ENCODE measurements around the gene FABP1.

The FABP1 gene
- total RNA-seq: 0 reads per million in 4 experiments

DNA sequence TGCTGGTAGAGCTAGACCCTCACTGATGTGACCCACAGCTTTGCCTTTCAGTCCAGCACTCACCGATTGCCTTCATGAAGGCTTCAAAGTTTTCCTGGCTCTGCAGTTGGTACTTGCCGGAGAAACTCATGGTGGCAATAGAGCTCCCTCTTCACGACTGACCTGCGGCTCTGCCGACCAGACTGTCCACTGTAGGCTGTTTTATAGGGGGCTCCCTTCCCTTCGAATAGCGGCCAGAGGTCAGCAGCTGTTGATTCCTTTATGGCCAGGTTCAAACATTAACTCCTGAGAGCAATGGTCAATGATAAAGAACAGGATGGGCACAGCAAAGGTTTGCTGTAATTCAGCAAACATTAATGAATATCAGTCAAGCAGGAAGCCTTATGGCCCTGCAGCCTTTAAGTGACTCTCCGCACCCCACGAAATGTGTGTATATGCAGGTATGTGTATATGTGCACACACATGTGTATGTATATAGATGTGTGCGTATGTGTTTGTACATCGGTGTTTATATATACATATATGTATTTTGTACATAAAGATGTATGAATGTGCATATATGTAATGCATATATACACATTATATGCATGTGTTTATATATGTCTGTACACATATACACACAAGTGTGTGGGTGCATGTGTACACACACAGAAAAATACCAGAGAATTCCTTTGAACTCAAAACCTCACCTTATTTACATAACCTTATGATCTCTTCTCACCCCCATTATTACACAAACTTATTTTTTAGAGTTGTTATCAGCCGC, at the start of gene FABP1:
Gene FABP1, minus strand, starts transcription at position 175 of the 766 bp plus-strand sequence. Its CDS starts 45 bp downstream, at position 130.
- DNase-seq: no peak

GRCh38 chr2:88177556-88177955, 49.7 kb upstream of the FABP1 start:
- DNase-seq: no peak

- no peak for DNase-seq
Measured at GRCh38 chr2:88176352-88176984, 48.6 kb upstream of the FABP1 start.

DNA sequence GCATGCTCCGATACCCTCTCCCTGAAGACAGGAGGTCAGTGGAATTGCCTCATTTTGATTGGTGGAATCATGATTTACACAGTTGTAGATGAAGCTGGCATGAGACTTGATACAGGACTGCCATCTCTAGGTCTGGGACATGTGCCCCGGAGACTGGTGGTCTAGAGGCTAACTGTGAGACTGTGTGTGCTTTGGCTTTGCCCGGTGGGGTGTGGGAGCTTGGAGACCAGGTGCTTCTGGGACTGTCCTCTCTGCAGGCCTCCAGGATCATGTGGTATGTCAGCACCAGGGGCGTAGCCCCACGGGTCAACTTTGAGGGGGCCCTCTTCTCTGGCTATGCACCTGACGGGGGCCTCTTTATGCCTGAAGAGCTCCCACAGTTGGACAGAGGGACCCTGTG, 45.0 kb upstream of the FABP1 start:
- no peak for DNase-seq

DNA sequence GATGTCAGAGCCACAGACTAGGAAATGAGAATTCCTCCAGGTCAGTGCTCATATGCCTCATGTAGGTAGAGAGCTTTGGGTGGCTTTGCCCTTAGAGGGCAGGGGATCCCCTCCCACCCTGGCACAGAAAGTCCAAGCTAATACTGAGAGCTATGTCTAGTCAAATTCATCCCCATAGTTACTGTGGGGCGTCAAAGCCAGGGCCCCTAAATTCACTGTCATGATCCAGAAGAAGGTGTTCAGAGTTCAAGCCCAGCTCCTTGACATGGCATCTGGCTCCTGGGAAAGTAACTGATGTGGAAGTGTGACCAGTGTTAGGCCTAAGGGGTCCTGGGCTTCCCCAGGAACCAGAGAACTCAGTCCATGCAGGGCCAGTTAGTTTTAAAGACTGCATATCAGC, 44.1 kb upstream of the FABP1 start:
- DNase-seq: no peak

DNA sequence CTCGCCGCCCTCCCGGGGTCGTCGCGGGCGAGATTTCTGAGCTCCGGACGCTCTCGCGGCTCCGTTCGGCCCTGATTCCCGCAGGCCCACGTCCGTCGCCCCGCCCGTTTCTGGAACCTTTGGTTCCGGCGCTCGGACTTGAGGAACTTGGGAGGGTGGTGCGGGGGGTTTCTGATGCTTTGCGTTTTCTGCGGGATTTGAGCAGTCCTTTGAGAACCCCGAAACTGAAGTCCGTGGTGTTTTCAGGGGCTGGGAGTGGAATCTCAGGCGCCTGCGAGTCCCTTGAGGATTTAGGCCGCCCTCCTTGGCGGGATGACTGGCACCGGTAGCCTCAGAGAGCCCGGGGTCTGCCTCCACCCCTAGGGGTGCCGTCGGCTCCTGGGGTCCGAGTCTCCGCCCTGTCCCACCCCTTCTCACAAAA, 42.6 kb upstream of the FABP1 start:
- DNase-seq: no peak

GRCh38 chr2:88168386-88168785, 40.5 kb upstream of the FABP1 start:
- DNase-seq: no peak

DNA sequence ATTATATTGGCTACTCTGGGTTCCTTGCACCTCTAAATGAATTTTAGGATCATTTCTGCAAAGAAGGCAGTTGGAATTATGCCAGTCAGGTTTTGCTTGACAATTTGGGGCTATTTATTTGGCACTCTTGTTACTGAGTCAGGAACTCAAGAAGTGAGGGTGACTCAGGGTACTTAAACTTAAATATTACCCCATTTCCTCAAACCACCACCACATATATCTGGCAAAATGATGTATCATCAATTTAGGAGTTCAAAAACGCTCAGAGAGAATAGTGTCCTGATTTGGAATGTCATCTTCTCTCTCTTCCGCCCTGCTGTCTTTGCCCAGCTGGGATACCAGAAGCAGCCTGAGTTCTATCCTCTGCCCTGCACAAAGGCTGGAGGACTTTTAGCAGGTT, 39.9 kb upstream of the FABP1 start:
- DNase-seq: no peak

DNA sequence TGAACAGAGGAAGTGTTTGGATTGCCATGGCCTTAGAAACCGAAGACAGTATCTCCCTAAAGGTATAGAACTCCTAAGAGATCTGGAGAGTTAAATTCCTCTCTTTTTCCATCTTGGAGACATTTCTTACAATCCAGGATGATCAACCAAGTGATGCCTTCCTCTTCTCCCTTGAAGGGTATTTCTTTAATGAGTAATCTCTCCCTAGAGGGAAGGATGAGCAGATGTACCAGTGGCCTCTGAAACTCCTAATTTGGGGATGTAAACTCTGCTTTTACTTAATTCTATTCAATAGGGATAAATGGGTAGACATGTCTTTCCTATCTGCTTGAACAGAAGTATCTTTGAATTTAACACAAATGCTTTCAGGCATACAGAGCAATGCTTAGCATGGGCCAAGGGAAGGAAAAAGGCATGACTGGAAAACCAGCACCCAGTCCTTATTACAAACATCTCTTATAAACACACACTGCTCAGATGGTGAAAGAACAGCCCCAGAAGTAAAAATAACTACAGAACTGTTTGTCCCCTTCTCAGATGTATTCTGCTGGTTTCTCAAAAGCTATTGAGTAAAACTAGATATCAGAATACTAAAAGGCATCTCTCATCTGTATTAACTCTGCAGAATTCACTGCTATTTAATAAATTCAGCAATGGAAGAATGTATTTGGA, 37.6 kb upstream of the FABP1 start:
- no peak for DNase-seq

GRCh38 chr2:88161446-88162244, 33.8 kb upstream of the FABP1 start:
- DNase-seq: no peak

DNA sequence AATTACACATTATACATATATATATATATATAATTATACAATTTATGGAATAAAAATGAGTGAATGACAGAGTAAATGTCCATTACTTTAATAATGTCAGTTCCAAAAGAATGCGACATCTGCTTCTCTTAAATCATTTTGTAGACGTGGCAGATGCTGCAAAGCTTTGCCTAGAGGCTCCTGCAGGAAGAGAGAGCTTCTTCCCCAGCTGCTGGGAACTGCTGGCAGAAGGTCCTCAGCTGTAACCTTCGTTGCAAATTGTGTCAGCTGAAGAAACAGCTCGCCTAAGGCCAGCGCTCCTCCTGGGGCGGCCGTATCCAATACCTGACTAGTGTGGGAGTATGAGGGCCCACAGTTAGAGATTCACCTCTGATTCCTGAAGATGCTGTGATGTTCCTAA, 32.7 kb upstream of the FABP1 start:
- DNase-seq: no peak

- DNase-seq: peak; percentile 35
Measured at GRCh38 chr2:88159955-88160415, 32.1 kb upstream of the FABP1 start.

DNA sequence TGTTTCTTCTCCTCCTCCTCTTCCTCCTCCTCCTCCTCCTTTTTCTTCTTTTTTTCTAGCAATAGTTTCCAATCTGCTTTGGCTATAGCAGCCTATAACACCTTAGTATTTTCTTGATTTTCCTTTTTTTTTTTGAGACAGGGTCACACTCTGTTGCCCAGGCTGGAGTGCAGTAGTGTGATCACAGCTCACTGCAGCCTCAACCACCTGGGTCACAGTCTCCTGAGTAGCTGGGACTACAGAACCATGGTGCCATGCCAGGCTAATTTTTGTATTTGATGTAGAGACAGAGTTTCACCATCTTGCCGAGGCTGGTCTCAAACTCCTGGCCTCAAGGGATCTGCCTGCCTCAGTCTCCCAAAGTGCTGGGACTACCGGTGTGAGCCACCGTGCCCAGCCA, 31.6 kb upstream of the FABP1 start:
- no peak for DNase-seq

DNA sequence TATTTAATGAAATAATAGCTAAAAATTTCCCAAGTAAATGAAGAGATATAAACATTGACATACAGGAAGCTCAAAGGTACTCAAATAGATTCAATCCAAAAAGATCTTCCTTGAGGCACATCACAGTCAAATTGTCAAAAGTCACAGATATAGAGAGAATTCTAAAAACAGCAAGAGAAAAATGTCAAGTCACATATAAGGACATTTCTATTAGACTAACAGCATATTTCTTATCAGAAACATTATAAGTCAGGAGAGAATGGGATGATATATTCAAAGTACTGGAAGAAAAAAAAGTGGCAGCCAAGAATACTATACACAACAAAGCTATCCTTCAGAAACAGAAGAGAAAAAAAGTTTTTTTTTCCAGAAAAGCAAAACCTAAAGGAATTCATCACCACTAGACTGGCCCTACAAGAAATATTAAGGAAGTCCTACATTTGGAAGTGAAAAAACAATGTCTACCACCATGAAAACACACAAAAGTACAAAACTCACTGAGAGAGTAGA, 21.1 kb upstream of the FABP1 start:
- no peak for DNase-seq

DNA sequence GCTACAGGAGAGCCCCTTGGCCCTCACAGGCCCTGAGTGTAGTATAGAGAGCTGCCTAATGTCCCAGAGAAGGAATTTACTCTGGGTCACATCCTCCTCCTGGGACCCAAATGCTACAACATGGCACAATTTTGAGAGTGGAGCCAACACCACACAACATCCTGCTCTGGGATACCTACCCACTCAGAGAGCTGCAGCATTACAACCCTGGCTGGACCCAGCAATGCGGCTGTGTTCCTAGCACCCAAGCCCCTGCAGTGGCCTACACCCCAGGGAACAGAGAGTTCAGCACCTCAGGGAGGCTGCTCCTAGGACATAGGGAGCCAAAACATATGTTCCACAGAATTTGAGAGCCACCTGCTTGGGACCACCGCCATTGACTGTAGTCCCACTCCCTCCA, 19.3 kb upstream of the FABP1 start:
- no peak for DNase-seq

DNA sequence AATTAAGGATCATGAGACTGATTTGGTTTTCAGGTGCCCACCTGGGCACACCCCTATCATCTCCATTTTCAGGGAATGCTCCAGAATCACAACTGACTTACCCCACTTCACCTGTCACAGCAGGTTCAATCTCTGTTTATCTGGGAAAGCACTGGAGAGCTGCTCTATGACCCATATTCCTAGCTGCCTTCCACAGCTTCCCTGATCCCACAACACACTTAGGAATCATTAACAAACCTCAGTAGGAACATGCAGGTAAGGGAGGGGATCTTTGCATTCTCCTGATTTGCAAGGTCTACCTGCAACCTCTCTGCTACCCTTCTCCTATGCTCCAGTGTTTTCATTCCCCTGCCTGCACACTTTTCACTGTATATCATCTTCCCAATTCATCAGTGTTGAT, 18.7 kb upstream of the FABP1 start:
- DNase-seq: no peak

- DNase-seq: no peak
Measured at GRCh38 chr2:88144914-88145497, 17.1 kb upstream of the FABP1 start.

DNA sequence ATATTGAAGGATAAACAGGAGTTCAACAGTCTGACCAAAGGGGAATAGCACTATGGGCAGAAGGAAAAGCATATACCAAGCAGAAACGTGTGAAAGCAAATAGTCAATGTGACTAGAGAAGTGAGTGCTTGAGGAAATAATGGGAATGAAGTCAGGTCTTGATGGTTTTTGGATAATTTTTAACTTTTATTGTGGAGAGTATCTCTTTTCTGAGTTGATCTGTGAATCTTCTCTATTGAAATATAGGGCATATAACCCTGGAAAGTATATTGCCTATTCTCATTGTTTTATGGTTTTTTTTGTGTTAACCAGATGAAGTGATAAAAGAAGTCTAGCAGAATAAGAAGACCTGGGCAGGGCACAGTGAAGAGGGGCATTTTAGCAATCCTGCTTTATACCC, 16.4 kb upstream of the FABP1 start:
- DNase-seq: no peak

DNA sequence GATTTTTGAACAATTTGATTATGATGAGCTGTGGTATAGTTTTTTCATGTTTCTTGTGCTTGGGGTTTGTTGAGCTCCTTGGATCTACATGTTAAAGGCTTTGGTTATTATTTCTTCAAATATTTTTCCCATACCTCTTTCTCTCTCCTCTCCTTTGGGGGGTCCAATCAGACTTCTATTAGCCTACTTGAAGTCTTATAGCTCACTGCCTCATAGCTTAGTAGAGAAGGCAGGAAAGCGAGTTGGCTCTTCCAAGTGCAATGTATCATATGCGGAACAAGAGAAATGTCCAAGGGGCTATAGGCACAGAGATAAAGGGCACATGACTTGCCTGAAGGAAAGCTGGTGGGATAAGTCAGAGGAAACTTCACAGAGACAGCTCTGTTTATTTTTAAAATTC, 14.1 kb upstream of the FABP1 start:
- DNase-seq: no peak

- DNase-seq: no peak
Measured at GRCh38 chr2:88139804-88140203, 11.9 kb upstream of the FABP1 start.

GRCh38 chr2:88139203-88139702, 11.4 kb upstream of the FABP1 start:
- no peak for DNase-seq

- no peak for DNase-seq
Measured at GRCh38 chr2:88137833-88138232, 10.0 kb upstream of the FABP1 start.
